SH-SY5Y (cell line): ENCODE data around the gene GPR39.

Experiments used
- GATA2 ChIP-seq: IDR thresholded peaks from 2 replicates; pipeline ENCODE4 v1.6.1; 2011; ENCODE audit warnings: mild to moderate bottlenecking, low read depth, low read length
- GATA3 ChIP-seq: IDR thresholded peaks from 2 replicates; pipeline ENCODE4 v1.6.1; 2011; ENCODE audit warnings: low read depth, mild to moderate bottlenecking, low read length, moderate library complexity

GRCh38 chr2:132489150-132489549 lies 72.5 kb downstream of the GPR39 start:
- TF ChIP-seq GATA3 (no peak), GATA2 (no peak)
